Lung microvascular endothelial cell (primary cell): ENCODE measurements around the gene GALNT17. TPM values are rescaled to one million over a fixed set of nuclear protein-coding genes. Genes with fewer than 3 reads are reported as not detected.
"Not testable (repeated sequence)": the region's sequence is repeated elsewhere in the genome, so short reads cannot be mapped to it uniquely, and the experiment has no call there.

ENCODE experiments used
- DNase-seq, 2 donors: peaks; one replicate each; pipeline versions ENCODE4 v3.0.0 to v3.0.0-alpha.2; 2010; ENCODE audit warnings: low read depth in 2 of 2
- total RNA-seq: library from RNA; depleted of rRNA; stranded (reverse); fragments of >200 nt; gene quantifications from 2 replicates; pipeline ENCODE4 v1.2.1, GENCODE V29; 2014

The GALNT17 gene
- total RNA-seq, 1 donor from 2014 or later: not detected

DNA sequence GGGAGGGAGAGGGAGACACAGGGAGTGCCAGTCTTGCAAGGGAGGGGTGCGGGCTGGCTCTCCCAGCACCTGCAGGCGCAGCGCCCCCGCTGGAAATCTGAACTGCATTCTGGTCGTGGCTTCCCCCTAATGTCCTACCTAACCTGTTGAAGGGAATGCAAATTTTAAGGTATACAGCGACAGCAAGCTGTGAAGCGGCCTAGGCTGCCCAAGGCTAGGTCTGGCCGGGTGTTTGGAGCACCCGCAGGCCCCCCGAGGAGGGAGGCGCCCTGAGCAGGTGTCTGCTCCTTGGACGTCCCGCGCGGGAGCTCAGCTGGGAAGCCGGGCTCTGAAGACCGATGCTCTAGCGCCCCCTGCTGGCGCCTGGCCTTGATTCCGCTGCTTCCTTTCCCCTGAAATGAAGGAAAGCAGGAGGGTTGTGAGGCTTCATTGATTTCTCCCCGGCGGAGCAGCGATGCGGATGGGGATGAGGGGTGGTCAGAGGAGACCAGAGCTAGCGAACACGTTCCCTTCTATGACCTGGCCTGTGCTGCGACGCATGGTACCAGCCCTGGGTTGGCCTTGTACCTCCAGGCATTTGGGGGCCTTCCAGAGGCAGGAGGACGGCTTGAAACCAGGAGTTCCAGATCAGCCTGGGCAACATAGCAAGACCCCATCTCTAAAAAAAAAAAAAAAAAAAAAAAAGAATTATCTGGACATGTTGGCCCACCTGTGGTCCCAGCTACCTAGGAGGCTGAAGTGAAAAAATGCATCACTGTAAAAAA lies 601.3 kb downstream of the GALNT17 start:
- peak; percentile 66 to 67 for DNase-seq

DNA sequence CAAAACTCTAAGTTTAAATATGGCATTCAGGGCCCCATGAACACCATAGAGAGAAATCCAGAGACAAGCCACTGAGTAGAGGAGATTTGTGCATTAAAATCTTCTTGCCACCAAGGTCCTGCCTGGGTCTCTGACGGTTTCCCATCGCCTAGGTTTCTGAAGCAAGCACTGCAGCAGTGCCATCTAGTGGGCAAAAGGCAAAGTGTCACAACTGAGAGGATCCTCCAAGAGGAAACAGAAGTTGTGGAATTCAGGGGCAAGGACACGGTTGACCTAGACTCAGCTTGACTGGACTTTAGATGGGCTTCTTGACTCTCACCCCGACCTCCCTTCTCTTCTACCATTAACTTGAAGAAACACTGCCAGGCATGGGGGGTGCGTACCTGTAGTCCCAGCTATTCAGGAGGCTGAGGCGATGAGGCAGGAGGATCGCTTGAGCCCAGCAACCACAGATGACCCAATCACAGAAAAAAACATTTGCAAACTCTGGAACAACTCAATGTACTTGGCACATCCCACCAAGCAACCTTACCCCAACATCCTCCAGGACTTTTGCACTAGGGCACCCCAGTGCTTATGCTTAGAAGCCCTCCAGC lies 604.1 kb downstream of the GALNT17 start:
- DNase-seq: peak; percentile 60 to 65

DNA sequence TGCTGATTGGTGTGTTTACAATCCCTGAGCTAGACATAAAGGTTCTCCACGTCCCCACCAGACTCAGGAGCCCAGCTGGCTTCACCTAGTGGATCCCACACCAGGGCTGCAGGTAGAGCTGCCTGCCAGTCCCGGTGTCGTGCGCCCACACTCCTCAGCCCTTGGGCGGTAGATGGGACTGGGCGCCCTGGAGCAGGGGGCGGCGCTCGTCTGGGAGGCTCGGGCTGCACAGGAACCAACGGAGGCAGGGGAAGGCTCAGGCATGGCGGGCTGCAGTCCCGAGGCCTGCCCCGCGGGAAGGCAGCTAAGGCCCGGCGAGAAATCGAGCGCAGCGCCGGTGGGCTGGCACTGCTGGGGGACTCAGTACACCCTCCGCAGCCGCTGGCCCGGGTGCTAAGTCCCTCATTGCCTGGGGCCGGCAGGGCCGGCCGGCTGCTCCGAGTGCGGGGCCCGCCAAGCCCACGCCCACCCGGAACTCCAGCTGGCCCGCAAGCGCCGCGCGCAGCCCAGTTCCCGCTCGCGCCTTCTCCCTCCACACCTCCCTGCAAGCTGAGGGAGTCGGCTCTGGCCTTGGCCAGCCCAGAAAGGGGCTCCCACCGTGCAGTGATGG lies 606.1 kb downstream of the GALNT17 start:
- DNase-seq: not testable (repeated sequence)

DNA sequence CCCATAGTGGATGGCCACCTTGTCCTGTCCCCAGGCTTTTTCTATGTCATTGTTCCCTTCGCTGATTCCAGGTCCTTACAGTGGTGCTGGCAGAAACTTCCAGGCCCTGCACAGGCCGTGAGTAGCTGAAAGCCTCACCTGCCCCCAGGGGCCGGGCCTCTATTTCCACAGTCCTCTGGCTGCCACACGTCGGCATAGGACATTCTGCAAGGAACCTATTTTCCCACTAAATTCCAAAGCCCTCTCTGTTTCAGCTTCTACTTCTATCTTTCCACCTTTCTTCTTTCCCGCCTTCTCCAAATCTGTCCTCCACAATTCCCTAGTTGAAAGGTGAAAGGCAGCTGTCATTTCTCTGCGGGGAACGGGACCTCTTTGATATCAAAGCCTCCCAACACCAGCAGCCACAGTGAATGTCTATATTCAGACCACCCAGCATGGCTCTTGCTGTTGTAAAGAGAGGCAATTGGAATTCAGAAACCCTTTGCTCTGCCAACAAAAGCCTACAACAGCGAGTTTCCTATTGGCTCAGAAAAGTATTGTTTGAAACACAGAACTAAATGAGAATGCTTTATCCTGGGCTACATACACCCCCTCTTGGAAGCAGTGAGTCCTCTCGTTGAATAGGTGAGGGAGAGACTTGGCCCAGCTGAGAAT lies 607.7 kb downstream of the GALNT17 start:
- DNase-seq: no peak

DNA sequence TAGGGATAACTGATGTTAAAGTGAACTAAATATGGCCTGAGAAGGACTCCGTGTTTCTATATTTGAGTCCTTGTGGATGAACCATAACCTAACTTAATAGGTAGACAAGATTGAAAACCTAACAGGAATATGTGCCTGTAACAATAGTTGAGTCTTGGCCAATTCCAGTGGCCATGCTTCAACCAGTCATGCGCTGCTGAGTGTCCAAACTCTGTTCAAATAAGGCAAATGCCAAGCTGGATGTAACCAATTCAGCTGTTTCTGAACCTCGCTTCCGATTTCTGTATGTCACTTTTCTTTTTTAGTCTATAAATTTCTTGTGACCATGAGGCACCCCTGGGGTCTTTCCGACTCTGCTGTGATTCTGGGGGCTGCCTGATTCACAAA lies 608.2 kb downstream of the GALNT17 start:
- DNase-seq: no peak

DNA sequence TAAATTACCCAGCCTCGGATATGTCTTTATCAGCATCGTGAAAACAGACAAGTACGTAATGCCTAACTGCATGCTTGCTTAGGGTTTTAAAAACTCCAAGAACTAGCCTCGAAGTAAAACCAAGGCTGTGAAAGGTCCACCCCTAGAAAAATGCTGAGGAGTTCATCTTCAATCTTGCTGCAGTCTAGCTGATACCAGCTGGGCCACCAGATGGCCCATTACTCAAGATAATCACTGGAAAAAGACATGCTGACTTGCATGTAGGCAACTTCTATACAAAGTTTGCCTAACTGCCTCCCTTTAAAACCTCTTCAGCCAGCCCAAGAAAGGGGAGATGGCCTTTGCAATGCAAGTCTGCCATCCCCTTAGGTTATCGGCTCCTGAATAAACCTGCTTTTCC lies 614.1 kb downstream of the GALNT17 start:
- no peak for DNase-seq

DNA sequence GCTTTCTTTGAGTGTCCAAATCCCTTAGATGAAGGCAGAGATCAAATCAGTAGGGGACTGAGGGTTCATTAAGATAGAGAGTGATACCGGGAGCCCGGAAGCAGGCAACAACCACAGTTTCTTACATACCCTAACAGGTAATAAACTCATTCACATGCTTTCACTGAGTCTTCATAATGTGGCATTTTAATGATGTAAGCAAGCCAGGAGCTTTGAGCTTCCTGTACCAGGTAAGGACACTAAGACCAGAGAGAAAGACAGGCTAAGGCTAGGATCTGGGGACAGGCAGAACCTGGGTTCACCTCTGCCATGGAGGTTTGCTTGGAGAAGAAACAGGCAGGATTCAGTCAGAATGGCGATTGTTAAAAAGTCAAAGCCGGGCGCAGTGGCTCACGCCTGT lies 618.3 kb downstream of the GALNT17 start:
- DNase-seq: no peak

DNA sequence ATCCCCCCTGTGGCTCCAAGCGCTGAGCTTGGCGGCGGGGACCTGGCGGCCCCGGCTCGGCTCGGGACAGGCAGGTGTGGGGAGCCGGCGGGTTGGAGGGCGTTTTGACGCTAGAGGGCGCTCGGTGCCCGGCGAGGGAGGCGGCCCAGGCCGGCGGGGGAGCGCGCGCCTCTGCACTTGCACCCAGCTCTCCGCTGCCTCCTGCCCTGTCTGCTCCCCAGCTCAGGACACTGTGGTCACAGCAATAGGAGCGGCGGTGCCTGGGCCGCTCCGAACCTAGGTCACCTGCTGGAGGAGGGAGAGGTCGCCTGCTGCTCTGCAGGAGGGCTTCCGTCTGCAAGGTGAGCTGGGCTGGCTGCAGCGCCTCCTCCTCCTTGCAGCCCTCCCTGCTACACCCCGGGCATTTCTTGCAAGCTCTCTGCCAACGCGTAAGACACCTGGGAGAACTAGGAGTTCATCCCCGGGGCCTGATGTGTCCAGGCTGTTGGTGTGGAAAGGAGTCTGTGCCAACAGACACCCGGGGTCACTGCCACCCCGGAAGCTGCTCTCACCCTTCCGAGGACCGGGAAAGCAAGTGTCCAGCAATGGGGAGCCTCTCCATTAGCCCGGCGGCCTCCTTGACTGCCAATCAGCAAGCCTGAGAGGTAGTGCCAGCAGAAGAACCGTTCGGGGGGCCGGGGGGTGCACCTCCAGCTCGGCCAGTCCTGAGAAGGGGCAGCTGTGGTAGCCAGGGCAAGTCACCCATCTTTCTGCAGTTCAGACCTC lies 620.4 kb downstream of the GALNT17 start:
- peak; percentile 27 to 43 for DNase-seq

DNA sequence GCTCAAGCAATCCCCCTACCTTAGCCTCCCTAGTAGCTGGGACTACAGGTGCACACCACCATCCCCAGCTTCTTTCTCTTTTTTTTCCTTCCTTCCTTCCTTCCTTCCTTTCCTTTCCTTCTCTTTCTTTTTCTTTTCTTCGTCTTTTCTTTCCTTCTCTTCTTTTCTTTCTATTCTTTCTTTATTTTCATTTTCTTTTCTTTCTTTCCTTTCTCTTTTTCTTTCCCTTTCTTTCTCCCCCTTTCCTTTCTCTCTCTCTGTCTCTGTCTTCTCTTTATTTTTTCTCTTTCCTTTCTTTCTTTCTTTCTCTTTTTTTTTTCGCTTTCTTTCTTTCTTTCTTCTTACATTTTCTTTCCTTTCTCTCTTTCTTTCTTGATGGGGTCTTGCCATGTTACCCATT lies 621.3 kb downstream of the GALNT17 start:
- DNase-seq: no peak

DNA sequence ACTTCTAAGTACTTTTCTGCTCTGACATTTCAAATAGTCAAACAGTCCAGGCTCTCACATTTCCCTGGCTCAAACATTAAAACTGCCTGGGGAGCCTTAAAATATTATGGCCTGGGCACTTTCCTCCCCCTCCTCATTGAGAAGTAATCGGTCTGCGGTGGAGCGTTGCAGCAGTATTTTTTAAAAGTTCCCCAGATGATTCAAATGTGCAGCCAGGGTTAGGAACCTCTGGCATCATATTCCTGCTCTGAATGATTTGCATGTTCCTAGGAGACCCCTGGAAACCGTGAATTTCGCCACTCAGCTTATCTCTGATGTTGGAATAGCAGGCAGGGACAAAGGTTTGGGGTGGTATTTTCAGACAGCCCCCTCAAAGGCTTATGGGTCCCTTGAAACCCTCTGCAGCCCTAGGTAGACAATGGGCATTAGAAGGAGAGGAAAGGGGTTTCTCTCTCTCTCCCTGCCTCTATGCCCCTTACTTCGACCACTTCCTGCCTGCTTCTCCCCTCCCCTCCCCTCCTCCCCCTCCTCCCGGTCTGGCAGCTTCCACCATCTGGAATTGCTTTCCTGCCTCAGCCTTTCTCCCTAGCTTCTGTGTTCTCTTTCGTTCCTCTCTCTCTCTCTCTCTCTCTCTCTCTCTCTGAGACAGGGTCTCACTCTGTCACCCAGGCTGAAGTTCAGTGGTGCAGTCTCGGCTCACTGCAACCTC lies 622.2 kb downstream of the GALNT17 start:
- DNase-seq: no peak

DNA sequence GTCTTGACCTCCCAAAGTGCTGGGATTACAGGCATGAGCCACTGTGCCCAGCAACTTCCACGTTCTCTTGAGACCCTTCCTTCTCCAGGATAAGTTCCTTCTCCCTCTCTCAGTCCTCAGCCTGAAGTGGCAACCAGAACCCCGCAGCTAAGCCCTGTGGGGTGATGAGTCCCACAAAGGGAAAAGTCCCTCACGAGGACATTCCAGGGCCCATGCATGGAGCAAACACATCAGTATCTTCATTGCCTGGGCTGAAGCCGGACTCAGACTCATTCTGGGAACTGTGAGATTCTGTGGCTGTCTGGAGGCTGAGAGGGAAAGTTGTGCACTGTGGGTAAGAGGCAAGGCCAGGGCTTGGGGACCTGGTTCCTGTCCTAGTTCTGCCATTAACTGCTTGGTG lies 622.9 kb downstream of the GALNT17 start:
- DNase-seq: no peak

DNA sequence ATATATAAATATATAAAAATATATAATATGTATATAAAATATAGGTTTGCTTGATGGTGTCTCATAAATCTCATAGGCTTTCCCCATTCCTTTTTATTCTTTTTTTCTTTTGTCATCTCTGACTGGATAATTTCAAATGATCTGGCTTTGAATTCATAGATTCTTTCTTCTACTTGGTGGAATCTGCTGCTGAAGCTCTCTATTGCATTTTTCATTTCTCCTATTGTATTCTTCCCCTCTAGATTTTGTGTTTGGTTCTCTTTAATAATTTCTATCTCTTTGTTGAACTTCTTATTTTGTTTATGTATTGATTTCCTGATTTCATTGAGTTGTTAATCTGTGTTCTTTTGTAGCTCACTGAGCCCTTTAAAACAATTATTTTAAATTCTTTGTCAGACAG lies 629.4 kb downstream of the GALNT17 start:
- no peak for DNase-seq
